ENCODE measurements around the gene FADS2. TPM values are rescaled to one million over a fixed set of nuclear protein-coding genes. Genes with fewer than 3 reads are reported as not detected.
A peak's percentile ranks its signal among the peaks of the same experiment; 100 is the strongest.

The FADS2 gene
- total RNA-seq, 4 donors from 2014 or later: 130 to 455 (median 327) TPM

- no peak overlapping the region for H3K4me3 ChIP-seq
- peaks cover 6% of the 10 kb centered on the region for H3K36me3 ChIP-seq
- H3K4me1 ChIP-seq: peaks cover 35% of the 10 kb centered on the region
- TF ChIP-seq EP300 (IDR thresholded peaks at IDR 0.05): no peak
- TF ChIP-seq, protein P1, sequence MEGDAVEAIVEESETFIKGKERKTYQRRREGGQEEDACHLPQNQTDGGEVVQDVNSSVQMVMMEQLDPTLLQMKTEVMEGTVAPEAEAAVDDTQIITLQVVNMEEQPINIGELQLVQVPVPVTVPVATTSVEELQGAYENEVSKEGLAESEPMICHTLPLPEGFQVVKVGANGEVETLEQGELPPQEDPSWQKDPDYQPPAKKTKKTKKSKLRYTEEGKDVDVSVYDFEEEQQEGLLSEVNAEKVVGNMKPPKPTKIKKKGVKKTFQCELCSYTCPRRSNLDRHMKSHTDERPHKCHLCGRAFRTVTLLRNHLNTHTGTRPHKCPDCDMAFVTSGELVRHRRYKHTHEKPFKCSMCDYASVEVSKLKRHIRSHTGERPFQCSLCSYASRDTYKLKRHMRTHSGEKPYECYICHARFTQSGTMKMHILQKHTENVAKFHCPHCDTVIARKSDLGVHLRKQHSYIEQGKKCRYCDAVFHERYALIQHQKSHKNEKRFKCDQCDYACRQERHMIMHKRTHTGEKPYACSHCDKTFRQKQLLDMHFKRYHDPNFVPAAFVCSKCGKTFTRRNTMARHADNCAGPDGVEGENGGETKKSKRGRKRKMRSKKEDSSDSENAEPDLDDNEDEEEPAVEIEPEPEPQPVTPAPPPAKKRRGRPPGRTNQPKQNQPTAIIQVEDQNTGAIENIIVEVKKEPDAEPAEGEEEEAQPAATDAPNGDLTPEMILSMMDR (IDR thresholded peaks at IDR 0.05): no peak
- H3K27me3 ChIP-seq: peaks cover 6% of the 10 kb centered on the region
- DNase-seq (ENCODE audit: low spot score in 2 of 2): peak; percentile 58 to 72
- peak overlapping the region; percentile 14 for H3K27ac ChIP-seq
- WGBS: 70% methylated on average over 5 of the region's 17 CpGs
- no peaks in the 10 kb centered on the region for H3K9me3 ChIP-seq
Observed at GRCh38 chr11:61911701-61912529, 83.8 kb downstream of the FADS2 start.

GRCh38 chr11:61912530-61912898, 84.4 kb downstream of the FADS2 start:
- Histone ChIP-seq H3K36me3 (peaks cover under 1% of the 10 kb centered on the region), H3K4me3 (no peak overlapping the region), H3K27me3 (peaks cover 11% of the 10 kb centered on the region), H3K9me3 (no peaks in the 10 kb centered on the region), H3K27ac (no peak overlapping the region), H3K4me1 (peaks cover 41% of the 10 kb centered on the region)
- 73% methylated on average over 4 of the region's 6 CpGs for WGBS
- DNase-seq (ENCODE audit: low spot score in 2 of 2): peak; percentile 64 to 72
- TF ChIP-seq, protein P1 (IDR thresholded peaks at IDR 0.05): no peak
- no peak for TF ChIP-seq EP300 (IDR thresholded peaks at IDR 0.05)
- TF ChIP-seq POLR2AphosphoS5 (IDR thresholded peaks at IDR 0.05): no peak
- TF ChIP-seq POLR2A (IDR thresholded peaks at IDR 0.05): no peak

DNA sequence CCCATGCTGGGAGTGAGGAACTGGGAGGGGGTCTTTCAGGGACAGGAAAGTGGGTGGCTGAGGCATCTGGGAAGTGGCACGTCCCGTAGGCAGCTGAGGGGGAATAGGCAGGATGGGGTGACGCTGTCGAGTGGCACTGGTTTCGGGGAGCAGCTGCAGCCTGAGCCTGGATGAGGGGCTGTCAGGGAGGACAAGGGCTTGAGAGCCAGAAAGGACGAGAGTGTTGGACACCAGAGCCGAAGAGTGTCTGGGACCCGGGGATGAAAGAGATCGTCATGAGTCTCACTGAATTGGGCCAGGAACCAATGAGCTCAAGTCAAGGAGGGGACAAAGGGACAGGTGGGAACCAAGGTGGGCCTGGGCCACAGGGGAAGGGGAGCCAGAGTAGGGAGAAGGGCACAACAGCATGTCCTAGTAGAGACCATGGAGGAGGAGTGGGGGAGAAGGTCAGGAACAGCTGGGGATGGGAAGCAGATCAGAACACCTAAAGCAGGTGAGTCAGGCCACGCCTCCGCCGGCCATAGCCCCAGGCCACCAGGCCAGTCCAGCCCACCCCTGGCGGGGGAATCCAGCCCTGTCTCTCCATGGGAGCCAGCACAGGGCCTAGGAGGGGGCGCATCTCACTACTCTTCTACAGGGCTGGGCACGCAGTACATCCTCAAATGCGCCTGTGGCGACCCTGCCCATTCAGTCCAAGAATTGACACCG, 85.0 kb downstream of the FADS2 start:
- WGBS: 75% methylated on average over 17 of the region's 18 CpGs

DNA sequence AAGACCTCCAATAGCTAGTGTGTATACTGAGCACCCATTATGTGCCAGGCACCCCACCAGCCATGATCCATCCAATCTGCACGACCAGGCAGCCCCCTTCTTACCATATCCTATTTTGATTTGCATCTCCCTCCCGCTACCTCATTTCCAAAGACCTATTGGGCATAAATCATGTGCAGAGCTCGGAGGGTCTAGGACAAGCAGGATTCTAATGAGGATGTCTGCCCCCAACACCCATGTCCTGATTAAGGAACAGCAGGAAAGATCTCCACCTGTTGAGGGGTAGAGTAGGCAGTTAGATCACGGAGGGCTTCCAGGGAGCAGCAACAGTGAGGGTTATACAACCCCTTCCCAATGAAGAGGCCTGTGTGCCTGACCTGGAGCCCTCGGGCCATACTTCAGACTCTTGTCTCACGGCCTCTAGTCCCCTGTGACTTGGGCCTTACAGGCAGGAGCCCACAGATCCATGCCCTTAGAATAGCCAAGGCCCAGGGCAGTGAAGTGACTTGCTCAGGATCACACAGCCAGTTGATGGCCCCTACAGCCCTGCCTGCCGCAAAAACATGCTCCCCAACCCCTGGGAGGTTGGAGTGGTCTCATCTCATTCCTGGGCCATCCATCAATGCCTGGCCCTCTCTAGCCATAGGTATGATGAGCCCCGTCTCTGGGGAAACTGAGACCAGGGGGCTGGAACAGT, 85.7 kb downstream of the FADS2 start:
- WGBS: 76% methylated on average over 6 of the region's 8 CpGs
- peak; percentile 54 to 70 for DNase-seq (ENCODE audit: low spot score in 2 of 2)

More for the DNA sequence above, 85.0 kb downstream of the FADS2 start:
- peak; percentile 53 to 65 for DNase-seq (ENCODE audit: low spot score in 2 of 2)
- Histone ChIP-seq H3K9me3 (no peaks in the 10 kb centered on the region), H3K36me3 (no peaks in the 10 kb centered on the region), H3K27ac (no peak overlapping the region), H3K4me1 (peaks cover 46% of the 10 kb centered on the region), H3K27me3 (peaks cover 13% of the 10 kb centered on the region), H3K4me3 (no peak overlapping the region)
- TF ChIP-seq POLR2AphosphoS5 (IDR thresholded peaks at IDR 0.05) (no peak), EP300 (IDR thresholded peaks at IDR 0.05) (no peak), POLR2A (IDR thresholded peaks at IDR 0.05) (no peak)
- TF ChIP-seq, protein P1 (IDR thresholded peaks at IDR 0.05): no peak

More for the DNA sequence above, 85.7 kb downstream of the FADS2 start:
- Histone ChIP-seq H3K27me3 (peaks cover 13% of the 10 kb centered on the region), H3K4me3 (no peak overlapping the region), H3K36me3 (no peaks in the 10 kb centered on the region), H3K27ac (no peak overlapping the region), H3K9me3 (no peaks in the 10 kb centered on the region), H3K4me1 (peaks cover 48% of the 10 kb centered on the region)
- TF ChIP-seq POLR2A (IDR thresholded peaks at IDR 0.05) (no peak), POLR2AphosphoS5 (IDR thresholded peaks at IDR 0.05) (no peak), EP300 (IDR thresholded peaks at IDR 0.05) (no peak)
- TF ChIP-seq, protein P1 (IDR thresholded peaks at IDR 0.05): no peak
